Vagina (tissue), 2 donors: ENCODE results near the gene INTS1. TPM values are rescaled to one million over a fixed set of nuclear protein-coding genes. Genes with fewer than 3 reads are reported as not detected.

Experiments used
- DNase-seq, 2 donors: peaks; one replicate each; pipeline ENCODE4 v3.0.0-alpha.2; 2017; ENCODE audit errors: extremely low spot score in 2 of 2
- H3K27ac ChIP-seq: fragments of 200-600 bp; sonication (generic); one replicate; pipeline ENCODE4 v1.5.1; 2019
- H3K27me3 ChIP-seq: fragments of 200-600 bp; sonication (generic); one replicate; pipeline ENCODE4 v1.5.1; 2019
- H3K36me3 ChIP-seq, 2 donors: fragments of 200-600 bp; sonication (generic); one replicate each; pipeline ENCODE4 v1.5.1; 2017 to 2019
- H3K4me1 ChIP-seq: fragments of 200-600 bp; sonication (generic); one replicate; pipeline ENCODE4 v1.5.1; 2019
- H3K4me3 ChIP-seq, 2 donors: fragments of 200-600 bp; sonication (generic); 1 replicate in 1 of 2; 2 replicates in 1 of 2; pipeline ENCODE4 v1.5.1; 2016 to 2019
- H3K9me3 ChIP-seq: fragments of 200-600 bp; sonication (generic); one replicate; pipeline ENCODE4 v1.5.1; 2019
- POLR2A ChIP-seq, 2 donors: fragments of 450-650 bp; IDR thresholded peaks; one replicate each; pipeline ENCODE4 v1.6.1; 2017; ENCODE audit warnings: antibody characterized with exemption in 2 of 2, mild to moderate bottlenecking in 2 of 2, moderate library complexity in 2 of 2
- POLR2AphosphoS5 ChIP-seq, 2 donors: sonication (generic); formaldehyde crosslinking; IDR thresholded peaks; one replicate each; pipeline ENCODE4 v1.9.0; 2017; ENCODE audit warnings: antibody characterized with exemption in 2 of 2, mild to moderate bottlenecking in 2 of 2, low read depth in 1 of 2; ENCODE audit not compliant: insufficient read depth in 1 of 2
- intact Hi-C: fragments of 100-400 bp; cut with DNase I; formaldehyde crosslinking; loops from one replicate; pipeline ENCODE4 v1.15.1; 2023
- total RNA-seq: library from RNA; depleted of rRNA; stranded (reverse); fragments of >200 nt; gene quantifications from one replicate; pipeline ENCODE4 v1.2.3, GENCODE V29; 2016
- TF ChIP-seq, protein P1 (sequence below), 3 experiments: fragments of 450-650 bp in 2 of 3; fragments of 200-600 bp in 1 of 3; sonication (generic) in 1 of 3; IDR thresholded peaks; one replicate each; pipeline ENCODE4 v1.5.1; 2017 to 2019; ENCODE audit warnings: antibody characterized with exemption in 3 of 3, mild to moderate bottlenecking in 2 of 3, moderate library complexity in 2 of 3

Gene INTS1
- total RNA-seq, 1 donor from 2014 or later, result 67.3 TPM

DNA sequence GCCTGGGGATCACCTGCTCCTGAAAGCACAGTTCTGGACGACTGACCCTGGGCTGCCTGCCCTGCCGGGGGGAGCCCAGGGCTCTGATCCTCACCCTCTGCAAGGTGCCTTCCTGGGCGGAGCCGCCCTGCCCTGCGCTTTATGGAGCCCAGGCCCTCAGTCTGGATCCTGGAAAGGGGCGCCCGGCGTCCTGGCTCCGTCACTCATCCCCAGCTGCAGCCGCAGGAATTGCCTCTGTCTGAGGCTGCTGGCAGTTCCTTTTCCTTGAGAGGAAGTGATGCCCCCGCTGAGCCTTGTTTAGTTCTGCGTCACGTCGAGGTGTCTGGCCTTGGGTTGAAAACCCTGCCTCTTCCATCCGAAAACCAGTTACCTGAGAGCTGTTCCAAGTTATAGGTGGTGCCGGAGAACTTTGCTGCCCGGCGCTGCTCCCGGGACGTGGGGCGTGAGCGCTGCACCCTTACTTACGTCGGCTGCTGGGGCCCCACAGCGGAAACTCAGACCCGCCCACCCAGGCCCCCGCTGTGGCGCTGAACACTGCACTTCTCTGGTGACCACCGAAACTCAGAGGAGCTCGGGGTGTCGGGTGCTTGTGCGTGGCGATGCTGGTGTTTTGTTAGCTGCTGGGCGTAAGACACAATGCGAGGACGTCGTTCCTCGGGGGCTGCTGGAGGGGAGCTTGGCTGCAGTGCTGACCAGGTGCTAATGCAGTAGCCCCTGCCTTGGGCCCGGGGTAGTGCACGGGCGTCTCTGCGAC, 31.7 kb upstream of the INTS1 start:
- peak overlapping the region; percentile 99 for H3K27ac ChIP-seq
- H3K9me3 ChIP-seq, result no peaks in the 10 kb centered on the region
- TF ChIP-seq, protein P1, sequence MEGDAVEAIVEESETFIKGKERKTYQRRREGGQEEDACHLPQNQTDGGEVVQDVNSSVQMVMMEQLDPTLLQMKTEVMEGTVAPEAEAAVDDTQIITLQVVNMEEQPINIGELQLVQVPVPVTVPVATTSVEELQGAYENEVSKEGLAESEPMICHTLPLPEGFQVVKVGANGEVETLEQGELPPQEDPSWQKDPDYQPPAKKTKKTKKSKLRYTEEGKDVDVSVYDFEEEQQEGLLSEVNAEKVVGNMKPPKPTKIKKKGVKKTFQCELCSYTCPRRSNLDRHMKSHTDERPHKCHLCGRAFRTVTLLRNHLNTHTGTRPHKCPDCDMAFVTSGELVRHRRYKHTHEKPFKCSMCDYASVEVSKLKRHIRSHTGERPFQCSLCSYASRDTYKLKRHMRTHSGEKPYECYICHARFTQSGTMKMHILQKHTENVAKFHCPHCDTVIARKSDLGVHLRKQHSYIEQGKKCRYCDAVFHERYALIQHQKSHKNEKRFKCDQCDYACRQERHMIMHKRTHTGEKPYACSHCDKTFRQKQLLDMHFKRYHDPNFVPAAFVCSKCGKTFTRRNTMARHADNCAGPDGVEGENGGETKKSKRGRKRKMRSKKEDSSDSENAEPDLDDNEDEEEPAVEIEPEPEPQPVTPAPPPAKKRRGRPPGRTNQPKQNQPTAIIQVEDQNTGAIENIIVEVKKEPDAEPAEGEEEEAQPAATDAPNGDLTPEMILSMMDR (IDR thresholded peaks at IDR 0.05), result no peak
- no peak for TF ChIP-seq POLR2A (IDR thresholded peaks at IDR 0.05)
- TF ChIP-seq POLR2AphosphoS5 (IDR thresholded peaks at IDR 0.05; ENCODE audit: insufficient read depth in 1 of 2, low read depth in 1 of 2), result no peak
- no peak for DNase-seq
- intact Hi-C loops, result no loop called here
- H3K27me3 ChIP-seq, result no peaks in the 10 kb centered on the region
- peaks cover 0 to 21% of the 10 kb centered on the region in 2 donors for H3K36me3 ChIP-seq
- H3K4me1 ChIP-seq, result peaks cover 72% of the 10 kb centered on the region
- peak overlapping the region in 1 of 2 donors; percentile 57 for H3K4me3 ChIP-seq

DNA sequence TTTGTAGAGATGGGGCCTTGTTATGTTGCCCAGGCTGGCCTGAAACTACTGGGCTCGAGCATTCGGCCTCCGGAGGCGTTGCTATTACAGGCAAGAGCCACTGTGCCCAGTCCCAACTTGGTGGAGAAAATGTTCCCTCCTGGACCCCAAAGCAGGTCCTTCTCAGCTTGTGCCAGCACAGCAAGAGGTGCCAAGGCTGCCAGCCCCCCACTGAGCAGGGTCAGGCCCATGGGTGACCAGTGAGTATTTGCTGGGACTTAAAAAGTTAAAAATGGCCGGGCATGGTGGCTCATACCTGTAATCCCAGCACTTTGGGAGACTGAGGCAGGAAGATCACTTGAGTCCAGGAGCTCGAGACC, 30.9 kb upstream of the INTS1 start:
- H3K9me3 ChIP-seq, result no peaks in the 10 kb centered on the region
- peaks cover 72% of the 10 kb centered on the region for H3K4me1 ChIP-seq
- no peak for DNase-seq
- TF ChIP-seq, protein P1 (IDR thresholded peaks at IDR 0.05), result no peak
- TF ChIP-seq POLR2AphosphoS5 (IDR thresholded peaks at IDR 0.05; ENCODE audit: insufficient read depth in 1 of 2, low read depth in 1 of 2) (no peak), POLR2A (IDR thresholded peaks at IDR 0.05) (no peak)
- peaks cover 0 to 13% of the 10 kb centered on the region in 2 donors for H3K36me3 ChIP-seq
- no peak overlapping the region for H3K4me3 ChIP-seq
- H3K27ac ChIP-seq, result peak overlapping the region; percentile 99
- intact Hi-C loops, result no loop called here
- H3K27me3 ChIP-seq, result no peaks in the 10 kb centered on the region

DNA sequence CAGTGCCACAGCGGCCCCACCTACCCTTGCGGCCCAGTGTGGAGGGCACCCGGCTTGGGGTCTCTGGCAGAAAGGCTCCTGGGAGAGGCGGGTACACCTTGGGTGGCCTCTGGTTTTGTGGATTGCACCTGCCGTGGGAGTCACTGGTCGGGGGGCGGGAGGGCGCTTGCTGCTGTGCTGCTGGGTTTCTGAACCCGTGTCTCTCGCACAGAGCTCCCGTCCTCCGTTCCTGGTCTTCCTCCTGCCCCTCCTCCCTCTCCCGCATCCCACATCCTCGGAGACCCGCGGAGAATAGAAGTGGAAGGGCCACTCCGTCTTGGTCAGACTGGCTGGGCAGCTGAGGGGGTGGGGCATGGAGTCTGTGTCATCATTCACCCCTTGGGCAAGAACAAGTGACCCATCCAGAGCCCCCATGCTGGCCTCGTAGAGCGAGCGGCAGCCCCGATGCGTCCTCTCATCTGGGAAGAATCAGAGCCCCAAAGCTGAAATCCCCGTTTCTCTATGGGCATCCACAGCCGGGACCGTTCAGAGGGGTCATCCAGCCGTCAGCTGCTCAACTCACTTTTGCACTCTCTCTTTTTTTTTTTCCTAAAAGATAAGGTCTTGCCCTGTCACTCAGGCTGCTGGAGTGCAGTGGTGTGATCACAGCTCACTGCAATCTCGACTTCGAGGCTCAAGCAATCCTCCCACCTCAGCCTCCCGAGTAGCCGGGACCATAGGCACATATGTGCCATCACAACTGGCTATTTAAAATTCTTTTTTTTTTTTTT, 30.3 kb upstream of the INTS1 start:
- Histone ChIP-seq H3K9me3 (no peaks in the 10 kb centered on the region), H3K4me3 (no peak overlapping the region), H3K27ac (peak overlapping the region; percentile 99), H3K27me3 (no peaks in the 10 kb centered on the region), H3K36me3 (peaks cover 0 to 7% of the 10 kb centered on the region in 2 donors), H3K4me1 (peaks cover 72% of the 10 kb centered on the region)
- intact Hi-C loops, result loop anchor here (5.0 kb wide), 1 partner anchor 38 kb away; the partner anchor contains the start of gene PSMG3
- DNase-seq, result no peak
- TF ChIP-seq, protein P1 (IDR thresholded peaks at IDR 0.05), result no peak
- no peak for TF ChIP-seq POLR2A (IDR thresholded peaks at IDR 0.05)
- no peak for TF ChIP-seq POLR2AphosphoS5 (IDR thresholded peaks at IDR 0.05; ENCODE audit: insufficient read depth in 1 of 2, low read depth in 1 of 2)

DNA sequence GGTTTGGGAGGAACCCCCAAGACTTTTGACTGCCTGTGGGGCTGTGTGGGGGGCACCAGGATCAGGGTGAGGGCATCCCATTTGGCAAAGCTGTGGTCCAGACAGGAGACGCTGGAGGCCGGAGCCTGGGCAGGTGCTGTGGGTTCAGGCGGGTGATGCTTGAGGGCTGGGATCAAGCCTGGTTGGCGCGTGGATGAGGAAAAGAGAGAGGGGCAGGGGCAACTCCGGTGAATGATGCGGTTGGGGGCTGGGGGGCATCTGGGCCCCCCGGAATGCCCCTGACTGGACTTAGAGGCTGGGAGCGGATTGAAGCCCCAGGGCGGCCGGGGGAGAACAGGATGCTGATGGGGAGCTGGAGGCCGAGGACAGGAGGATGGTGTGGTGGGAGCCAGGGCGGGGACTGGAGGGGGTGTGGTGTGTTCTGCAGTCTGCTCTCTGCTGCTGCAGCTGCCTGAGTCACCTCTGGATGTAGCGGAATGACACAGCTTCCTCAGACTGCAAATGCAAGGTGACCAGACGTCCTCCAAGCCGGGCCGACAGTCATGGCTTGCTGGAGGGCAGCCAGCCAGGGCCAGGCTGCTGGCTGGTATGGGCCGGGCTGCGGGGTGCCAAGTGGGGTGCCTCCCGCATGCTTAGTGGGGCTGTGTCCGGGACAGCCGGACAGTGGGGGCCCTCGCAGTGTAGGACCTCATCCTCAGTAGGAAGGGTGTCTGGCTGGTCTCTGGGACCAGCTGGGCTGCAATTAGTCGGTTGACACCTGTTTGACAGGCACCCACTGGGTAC, 29.5 kb upstream of the INTS1 start:
- H3K4me3 ChIP-seq, result peak overlapping the region; percentile 70 to 95
- no peaks in the 10 kb centered on the region for H3K27me3 ChIP-seq
- DNase-seq, result no peak
- intact Hi-C loops, result loop anchor here (5.0 kb wide), 1 partner anchor 39 kb away; the partner anchor contains the start of gene PSMG3
- no peaks in the 10 kb centered on the region for H3K36me3 ChIP-seq
- TF ChIP-seq POLR2AphosphoS5 (IDR thresholded peaks at IDR 0.05; ENCODE audit: insufficient read depth in 1 of 2, low read depth in 1 of 2) (no peak), POLR2A (IDR thresholded peaks at IDR 0.05) (no peak)
- TF ChIP-seq, protein P1 (IDR thresholded peaks at IDR 0.05), result no peak
- H3K9me3 ChIP-seq, result no peaks in the 10 kb centered on the region
- H3K4me1 ChIP-seq, result peaks cover 71% of the 10 kb centered on the region
- peak overlapping the region; percentile 99 for H3K27ac ChIP-seq
